Stimulated activated CD8-positive, alpha-beta memory T cell treated with anti-CD3 and anti-CD28 coated beads, Interleukin-4, amount 100 ng/mL, for 1 hour (primary cell): ENCODE results near the gene FBXL13.
"Not testable (repeated sequence)": the region's sequence is repeated elsewhere in the genome, so short reads cannot be mapped to it uniquely, and the experiment has no call there.

Experiments used
- DNase-seq, 2 donors: peaks; one replicate each; pipeline ENCODE4 v3.0.0-alpha.2; 2020; ENCODE audit warnings: low read depth in 2 of 2, low spot score in 1 of 2

Gene FBXL13

DNA sequence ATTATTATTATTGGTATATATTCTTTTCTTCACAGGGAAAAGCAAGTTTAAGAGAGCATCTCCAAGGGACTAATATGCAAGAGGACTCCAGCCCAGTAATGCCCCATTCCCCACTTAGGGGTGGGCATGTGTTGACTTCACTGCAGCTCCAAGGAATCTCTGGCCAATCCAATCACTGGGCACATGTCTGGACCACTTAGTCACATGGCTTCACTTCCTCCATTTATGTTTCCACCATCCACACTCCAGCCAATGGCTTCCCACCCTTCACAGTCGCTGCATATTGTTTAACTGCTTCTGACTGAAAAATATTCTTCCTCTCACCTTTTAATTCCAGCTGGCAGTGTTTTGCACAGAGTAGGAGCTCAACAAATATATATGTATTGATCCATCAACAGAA lies 43.6 kb downstream of the FBXL13 start:
- no peak for DNase-seq

DNA sequence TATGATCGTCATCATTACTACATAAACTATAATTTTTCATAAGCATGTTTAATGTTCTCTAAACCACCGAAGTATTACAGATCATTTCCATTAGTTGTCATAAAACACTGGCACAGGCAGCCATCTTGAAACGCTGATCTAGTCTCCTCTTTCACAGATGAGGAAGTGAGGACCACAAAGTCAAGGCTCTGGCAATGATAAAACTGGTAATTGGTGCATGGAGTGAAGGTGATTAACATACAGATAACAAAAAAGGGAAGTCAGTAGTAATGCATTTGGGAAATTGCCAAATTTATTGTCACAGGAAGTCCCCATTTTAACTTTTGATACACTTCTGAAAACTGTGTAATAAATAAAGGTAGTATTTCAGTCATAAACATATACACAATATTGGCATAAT lies 49.3 kb downstream of the FBXL13 start:
- DNase-seq = no peak

DNA sequence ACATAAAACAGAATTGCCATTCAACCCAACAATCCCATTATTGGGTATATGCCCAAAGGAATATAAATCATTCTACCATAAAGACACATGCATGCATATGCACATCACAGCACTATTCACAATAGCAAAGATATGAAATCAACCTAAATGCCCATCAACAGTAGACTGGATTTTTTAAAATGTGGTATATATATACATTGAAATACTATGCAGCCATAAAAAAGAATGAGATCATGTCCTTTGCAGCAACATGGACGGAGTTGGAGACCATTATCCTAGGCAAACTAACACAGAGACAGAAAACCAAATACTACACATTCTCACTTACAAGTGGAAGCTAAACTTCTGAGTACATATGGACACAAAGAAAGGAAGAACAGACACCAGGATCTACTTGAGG lies 51.0 kb downstream of the FBXL13 start:
- not testable (repeated sequence) for DNase-seq

DNA sequence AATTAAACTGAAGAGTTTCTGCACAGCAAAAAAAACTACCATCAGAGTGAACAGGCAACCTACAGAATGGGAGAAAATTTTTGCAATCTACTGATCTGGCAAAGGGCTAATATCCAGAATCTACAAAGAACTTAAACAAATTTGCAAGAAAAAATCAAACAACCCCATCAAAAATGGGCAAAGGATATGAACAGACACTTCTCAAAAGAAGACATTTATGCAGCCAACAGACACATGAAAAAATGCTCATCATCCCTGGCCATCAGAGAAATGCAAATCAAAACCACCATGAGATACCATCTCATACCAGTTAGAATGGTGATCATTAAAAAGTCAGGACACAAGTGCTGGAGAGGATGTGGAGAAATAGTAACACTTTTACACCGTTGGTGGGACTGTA lies 53.1 kb downstream of the FBXL13 start:
- DNase-seq = not testable (repeated sequence)

DNA sequence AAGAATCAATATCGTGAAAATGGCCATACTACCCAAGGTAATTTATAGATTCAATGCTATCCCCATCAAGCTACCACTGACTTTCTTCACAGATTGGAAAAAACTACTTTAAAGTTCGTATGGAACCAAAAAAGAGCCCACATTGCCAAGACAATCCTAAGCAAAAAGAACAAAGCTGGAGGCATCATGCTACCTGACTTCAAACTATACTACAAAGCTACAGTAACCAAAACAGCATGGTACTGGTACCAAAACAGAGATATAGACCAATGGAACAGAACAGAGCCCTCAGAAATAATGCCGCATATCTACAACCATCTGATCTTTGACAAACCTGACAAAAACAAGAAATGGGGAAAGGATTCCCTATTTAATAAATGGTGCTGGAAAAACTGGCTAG lies 53.7 kb downstream of the FBXL13 start:
- DNase-seq = not testable (repeated sequence)

DNA sequence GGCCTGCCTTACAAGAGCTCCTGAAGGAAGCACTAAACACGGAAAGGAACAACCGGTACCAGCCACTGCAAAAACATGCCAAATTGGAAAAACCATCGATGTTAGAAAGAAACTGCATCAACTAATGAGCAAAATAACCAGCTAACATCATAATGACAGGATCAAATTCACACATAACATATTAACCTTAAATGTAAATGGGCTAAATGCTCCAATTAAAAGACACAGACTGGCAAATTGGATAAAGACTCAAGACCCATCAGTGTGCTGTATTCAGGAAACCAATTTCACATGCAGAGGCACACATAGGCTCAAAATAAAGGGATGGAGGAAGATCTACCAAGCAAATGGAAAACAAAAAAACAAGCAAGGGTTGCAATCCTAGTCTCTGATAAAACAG lies 56.3 kb downstream of the FBXL13 start:
- DNase-seq = not testable (repeated sequence)

DNA sequence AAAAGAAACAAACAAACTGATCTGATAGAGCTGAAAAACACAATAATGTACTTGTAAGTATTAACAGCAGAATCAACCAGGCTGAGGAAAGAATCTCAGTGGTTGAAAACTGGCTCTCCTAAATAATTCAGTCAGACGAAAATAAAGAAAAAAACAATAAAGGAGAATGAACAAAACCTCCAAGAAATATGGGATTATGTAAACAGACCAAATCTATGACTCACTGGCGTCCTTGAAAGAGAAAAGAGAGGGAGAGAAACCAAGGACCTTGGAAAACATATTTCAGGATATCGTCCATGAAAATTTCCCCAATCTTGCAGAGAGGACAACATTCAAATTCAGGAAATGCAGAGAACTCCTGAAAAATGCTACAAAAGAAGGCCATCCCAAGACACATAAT lies 62.9 kb downstream of the FBXL13 start:
- DNase-seq = no peak

DNA sequence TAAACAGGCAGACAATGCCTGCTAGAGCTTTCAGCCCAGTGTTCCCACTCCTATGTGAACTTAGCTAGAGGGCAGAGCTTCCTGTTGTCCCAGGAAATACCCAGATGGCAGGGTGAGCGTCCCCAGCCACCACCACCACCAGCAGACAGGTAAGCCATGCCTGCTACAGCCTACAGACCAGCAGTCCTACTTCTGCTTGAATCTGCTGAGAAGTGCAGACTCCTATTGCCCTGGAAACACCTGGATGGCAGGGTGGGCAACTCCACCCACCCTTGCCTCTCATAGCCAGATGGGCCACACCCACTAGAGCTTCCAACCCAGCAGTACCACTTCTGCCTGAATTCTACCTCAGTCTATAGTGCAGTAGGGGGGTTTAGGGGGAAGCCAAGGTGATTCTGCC lies 64.4 kb downstream of the FBXL13 start:
- DNase-seq = no peak

DNA sequence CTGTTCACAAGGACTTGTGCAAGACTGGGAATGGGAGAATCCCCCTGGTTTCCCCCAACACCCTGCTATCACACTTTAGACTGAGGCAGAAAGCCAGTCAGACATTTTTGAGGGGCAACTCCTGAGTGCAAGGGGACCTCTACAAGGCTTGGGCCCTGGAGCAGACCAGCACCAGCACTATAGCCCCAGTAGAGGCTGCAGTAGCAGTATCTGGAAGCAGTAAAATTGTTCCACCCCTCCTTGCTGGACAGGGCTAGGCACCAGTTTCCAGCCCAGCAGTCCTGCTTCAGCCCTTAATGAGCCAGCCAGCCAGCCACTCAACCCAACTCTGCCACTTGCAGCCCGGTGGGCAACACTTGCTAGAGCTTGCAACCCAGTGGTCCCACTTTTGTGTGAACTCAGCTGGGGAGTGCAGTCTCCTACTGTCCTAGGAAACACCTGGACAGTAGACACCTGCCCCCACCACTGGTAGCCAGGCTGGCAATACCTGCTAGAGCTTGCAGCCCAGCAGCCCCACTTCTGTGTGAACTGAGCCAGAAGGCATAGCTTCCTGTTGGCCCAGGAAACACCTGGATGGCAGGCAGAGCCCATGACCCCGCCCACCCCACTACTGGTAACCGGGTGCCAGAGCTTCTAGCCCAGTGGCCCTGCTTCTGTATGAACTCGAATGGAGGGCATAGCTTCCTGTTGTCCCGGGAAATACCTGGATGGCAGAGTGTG lies 65.0 kb downstream of the FBXL13 start:
- DNase-seq = no peak

DNA sequence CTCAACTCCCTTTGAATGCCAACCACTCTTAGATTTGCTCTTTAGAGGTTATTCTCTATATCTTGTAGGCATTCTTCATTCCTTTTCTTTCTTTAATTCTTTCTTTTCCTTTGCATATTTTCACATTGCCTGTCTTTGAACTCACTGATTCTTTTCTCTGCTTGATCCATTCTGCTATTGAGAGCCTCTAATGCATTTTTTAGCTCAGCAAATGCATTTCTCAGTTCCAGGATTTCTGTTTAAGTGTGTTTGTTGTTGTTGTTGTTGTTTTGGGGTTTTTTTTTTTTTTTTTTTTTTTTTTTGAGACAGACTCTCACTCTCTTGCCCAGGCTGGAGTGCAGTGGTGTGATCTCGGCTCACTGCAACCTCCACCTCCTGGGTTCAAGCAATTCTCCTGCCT lies 71.6 kb downstream of the FBXL13 start:
- DNase-seq = no peak

DNA sequence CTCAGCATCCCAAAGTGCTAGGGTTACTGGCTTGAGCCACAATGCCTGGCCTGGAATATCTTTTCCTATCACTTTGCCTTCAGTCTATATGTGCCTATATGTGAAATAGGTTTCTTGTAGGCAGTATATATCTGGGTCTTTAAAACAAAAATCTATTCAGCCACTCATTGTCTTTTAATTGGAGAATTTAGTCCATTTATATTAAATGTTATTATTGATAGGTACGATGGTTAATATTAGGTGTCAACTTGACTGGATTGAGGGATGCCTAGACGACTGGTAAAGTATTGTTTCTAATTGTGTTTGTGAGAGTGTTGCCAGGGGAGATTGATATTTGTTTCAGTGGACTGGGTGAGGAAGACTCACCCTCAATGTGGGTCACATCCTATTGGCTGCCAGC lies 73.4 kb downstream of the FBXL13 start:
- no peak for DNase-seq

DNA sequence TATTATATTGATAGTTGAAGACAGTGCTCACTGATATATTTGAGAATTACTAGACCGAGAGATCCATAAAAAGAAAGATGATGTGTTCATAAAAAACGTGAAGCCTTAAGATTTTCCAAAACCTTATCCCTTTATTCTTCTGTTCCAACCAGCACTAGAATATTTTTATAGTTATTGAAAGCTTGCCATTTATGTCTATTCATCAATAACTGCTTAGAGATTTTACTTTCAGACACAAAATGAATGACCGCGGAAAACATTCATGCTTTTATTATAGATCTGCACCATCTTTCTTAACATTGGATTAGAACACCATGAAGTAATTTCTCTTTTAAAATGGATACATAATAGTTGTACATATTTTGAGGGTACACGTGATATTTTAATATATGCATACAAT lies 77.6 kb downstream of the FBXL13 start:
- DNase-seq = no peak

DNA sequence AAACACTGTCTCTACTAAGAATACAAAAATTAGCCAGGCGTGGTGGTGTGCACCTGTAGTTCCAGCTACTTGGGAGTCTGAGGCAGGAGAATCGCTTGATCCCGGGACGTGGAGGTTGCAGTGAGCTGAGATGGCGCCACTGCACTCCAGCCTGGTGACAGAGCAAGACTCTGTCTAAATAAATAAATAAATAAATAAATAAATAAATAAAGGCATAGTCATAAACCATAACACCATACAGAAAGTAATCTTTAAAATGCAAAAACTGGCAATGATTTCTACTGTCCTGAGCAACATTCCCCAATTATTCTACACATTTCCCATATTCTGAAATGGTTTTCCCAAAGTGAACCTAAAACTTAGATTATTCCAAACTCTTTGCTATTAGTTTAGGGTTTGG lies 79.0 kb downstream of the FBXL13 start:
- not testable (repeated sequence) for DNase-seq

DNA sequence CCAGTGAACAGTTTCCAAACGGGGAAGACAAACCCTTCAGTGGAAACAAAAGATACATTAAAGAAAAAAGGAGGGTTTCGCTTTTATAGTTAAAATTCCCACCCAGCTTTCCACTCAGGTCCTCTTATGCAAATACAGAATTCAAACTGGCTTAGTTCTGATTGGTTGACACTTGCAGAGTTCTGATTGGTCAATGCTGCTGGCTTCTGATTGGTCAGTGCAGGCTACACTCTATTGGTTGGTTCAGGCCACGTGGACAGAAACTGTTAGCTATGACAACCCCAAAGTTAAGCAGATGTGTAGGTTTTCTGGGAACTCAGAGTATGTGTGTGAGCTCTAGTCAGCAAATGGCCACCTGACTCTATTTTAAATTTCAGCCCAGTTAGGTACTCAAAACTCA lies 80.0 kb downstream of the FBXL13 start:
- no peak for DNase-seq

DNA sequence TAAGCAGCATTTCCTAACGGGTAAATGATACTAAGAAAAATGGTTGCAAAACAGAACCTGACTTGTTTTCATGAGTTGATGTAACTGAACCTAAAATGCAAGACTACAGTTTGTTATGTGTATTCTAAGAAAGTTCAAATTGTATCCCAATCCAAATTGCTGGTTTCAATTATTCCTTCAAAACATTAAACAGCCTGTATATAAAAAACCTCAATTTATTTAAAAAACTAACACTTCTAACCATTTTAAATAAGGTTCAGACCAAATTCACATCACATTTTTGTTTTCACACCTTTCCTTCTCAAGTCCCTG lies 80.9 kb downstream of the FBXL13 start:
- DNase-seq = no peak

DNA sequence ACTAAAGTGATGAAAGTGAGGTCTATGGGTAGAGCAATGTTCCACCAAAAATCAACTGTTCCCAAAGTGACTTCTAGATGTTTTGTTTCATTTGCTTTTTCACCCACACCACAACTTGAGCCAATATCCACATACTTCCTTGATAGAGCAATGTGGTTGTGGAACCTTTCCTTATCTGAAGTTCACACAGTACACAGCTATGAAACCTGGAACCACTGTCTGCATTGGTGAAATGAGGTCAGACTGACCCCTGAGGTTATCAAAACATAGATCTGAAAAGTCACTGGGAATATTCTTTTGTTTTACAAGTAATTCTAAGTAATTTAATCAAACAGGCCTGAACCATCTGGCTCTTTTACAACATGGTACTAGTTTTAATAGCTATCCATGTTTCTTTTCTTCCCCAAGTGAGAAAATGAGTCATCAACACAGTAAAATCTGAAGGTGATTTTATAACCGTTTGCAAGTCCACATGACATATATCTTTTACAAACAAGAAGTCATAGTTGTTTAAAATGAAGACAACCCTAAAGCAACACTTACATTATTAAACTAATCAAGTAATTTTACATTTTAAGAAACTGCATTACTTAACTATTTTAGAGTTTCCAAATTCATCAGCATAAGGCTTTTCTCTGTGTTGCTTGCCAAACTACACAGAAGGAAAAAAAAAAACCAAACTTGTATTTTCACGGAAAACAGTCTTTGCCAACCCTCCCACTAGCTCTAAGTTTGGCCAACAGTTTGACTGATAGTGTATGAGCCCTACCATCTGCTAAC lies 81.5 kb downstream of the FBXL13 start:
- DNase-seq = no peak

DNA sequence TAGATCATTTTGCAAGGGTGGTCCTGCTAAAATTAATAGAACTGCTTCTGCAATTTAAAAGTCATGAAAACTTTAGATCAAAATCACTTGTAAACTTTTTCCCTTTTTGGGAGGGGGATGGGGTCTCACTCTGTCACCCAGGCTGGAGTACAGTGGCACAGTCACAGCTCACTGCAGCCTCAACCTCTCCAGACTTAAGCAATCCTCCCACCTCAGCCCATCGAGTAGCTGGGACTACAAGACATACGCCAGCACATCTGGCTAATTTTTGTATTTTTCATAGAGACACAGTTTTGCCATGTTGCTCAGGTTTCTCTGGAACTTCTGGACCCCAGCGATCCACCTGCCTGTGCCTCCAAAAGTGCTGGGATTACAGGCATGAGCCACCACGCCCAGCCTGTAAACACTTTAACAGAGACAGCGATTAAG lies 82.1 kb downstream of the FBXL13 start:
- DNase-seq = no peak

DNA sequence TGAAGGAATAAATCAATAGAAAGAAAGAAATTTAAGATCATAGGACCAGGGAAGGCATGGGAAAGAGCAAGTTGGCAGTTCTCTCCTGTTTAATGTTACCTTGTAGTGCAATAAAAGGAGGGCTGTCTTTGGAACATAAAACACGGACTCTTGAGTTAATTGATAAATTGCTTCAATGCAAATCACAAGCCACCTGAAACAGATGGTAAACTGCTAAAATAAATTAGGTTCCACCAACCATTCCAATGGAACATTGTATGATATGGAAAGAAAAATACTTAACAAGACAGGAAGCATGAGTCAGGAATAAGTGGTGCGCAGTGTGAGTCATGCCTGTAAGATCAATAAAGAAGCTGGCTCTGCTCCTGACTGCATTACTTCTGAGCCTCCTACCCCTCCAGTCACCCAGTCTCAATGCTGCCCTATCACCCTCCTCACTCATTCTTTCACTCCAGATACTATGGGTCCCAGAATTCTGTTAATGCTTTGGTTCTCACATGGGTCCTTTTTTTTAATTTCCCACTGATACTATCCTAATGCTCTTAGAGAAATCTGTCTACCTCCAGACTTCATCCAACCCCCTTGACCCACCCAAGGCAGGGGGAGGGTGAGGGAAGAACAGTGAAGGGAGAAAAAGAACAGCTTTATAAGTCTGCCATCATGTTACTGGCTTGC lies 82.9 kb downstream of the FBXL13 start:
- no peak for DNase-seq

DNA sequence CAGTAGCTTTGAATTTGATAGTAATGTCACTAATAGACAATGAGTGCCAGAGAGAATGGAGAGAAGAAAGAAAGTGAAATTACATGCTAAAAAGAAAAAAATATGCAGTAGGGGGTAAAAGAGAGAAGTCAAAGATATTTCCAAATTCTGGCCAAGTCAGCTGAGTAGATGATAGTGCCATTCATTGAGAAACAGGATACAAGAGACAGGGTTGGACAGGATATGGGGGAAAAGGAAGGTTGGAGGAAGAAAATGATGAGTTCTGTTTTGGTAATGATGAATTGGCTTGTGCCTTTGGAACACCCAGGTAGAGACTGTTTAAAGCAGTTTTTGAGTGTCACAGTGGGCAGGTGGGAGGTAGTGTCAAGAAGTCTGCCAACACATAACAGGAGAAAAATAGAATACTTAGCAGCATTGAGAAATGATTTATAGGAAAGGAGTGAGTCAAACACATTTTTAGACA lies 83.5 kb downstream of the FBXL13 start:
- no peak for DNase-seq

DNA sequence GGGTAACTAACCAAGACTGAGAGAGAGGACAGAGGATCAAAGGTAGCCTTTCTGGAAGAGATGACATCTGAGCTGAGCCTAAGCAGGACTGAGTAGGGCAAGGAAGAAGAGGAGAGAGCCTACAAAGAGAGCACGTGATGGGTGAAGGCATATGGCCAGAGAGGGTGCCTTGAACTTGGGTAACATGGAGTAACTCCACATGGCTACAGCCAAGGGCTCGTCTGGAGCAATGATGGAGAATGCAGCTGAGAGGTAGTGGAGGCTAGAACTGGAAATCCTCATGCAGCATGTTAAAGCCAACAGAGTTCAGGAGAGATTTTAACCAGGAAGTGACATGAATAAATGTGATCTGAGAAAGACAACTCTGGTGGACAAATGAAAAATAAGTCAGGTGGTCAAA lies 84.0 kb downstream of the FBXL13 start:
- DNase-seq = no peak

DNA sequence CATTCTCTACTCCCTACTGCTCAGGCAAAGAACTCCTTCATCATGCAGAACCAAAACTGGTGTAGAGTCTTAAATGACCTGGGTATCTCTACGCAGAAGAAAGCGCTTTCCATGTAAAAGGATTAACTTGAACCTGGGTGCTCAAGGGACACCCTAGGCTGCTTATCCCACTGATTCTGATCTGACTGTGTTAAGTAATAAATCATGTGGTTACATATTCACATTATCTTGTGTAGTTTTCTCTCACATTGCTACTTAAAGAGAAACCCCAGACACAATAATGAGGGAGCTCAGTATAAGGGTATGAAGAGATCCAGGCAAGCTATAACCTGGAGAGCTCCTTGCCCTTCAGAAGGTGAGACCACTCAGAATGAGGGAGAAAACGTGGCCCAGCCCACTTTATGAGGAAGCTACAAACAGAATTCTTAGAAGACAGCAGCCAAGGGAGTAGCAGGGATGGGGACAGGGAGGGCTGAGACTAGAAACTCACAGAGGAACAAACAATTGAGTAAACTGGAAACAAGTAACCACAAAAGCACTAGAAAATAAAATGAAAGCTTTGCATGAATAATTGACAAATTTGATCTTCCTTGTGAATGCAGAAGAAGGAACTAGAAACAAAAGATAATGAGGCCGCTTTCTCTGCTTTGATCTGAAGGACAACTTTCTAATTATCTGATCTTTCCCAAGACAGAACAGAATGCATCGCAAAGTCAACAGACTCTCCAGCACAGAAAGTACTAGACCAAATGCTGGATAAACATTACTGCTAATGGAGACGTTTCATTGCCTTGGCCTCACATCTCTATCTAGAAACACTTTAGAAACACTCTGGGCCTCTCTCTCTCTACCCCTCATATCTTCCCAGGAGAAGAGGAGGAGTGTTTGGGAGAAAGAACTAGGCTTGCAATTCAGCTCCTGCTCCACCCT lies 85.7 kb downstream of the FBXL13 start:
- no peak for DNase-seq
